Liver (tissue), 3 donors: ENCODE data around the gene VNN1.

Experiments
- CTCF ChIP-seq: fragments of 150-350 bp; IDR thresholded peaks from 2 replicates; pipeline ENCODE4 v1.5.1; 2017; ENCODE audit warnings: improper control_type of control experiment, low read depth, low read length; ENCODE audit not compliant: missing input control
- EGR1 ChIP-seq, 2 donors: IDR thresholded peaks; 2 replicates each; pipeline ENCODE4 v1.6.1; 2016 to 2018; ENCODE audit warnings: antibody characterized with exemption in 2 of 2, low read depth in 2 of 2
- GABPA ChIP-seq, 2 donors: IDR thresholded peaks in 1 of 2; conservative IDR thresholded peaks in 1 of 2; 2 replicates each; pipeline ENCODE4 v1.6.1; 2016; ENCODE audit warnings: antibody characterized with exemption in 2 of 2, mild to moderate bottlenecking in 1 of 2, moderate library complexity in 1 of 2
- MAX ChIP-seq: IDR thresholded peaks from 2 replicates; pipeline ENCODE4 v1.6.1; 2016; ENCODE audit warnings: antibody characterized with exemption
- REST ChIP-seq: IDR thresholded peaks from 2 replicates; pipeline ENCODE4 v1.6.1; 2016; ENCODE audit warnings: antibody characterized with exemption, mild to moderate bottlenecking
- TAF1 ChIP-seq: conservative IDR thresholded peaks from 2 replicates; pipeline ENCODE4 v1.6.1; 2016; ENCODE audit warnings: antibody characterized with exemption, mild to moderate bottlenecking
- ZBTB33 ChIP-seq: IDR thresholded peaks from 2 replicates; pipeline ENCODE4 v1.6.1; 2016; ENCODE audit warnings: antibody characterized with exemption
- donor health status: healthy.
- donor health status: healthy.

- TF ChIP-seq CTCF = no peak
- TF ChIP-seq REST = no peak
- TF ChIP-seq EGR1 (IDR thresholded peaks at IDR 0.05; ENCODE audit: low read depth in 2 of 2) = no peak
- TF ChIP-seq ZBTB33 = no peak
- TF ChIP-seq MAX = no peak
- no peak for TF ChIP-seq TAF1
- no peak for TF ChIP-seq GABPA (IDR thresholded peaks at IDR 0.05 in 1 of 2, conservative IDR thresholded peaks at IDR 0.05 in 1 of 2)
These were observed 47.7 kb downstream of the VNN1 start for GRCh38 chr6:132666118-132666517.
